Colonic mucosa (tissue), 4 donors: ENCODE results near the gene RNASEL. TPM values are rescaled to one million over a fixed set of nuclear protein-coding genes. Genes with fewer than 3 reads are reported as not detected.

Experiments
- DNase-seq: peaks from one replicate; pipeline ENCODE4 v3.0.0-alpha.2; 2020
- H3K27ac ChIP-seq: fragments of 200-600 bp; one replicate; pipeline ENCODE4 v1.8.0; 2021
- H3K27me3 ChIP-seq: fragments of 200-600 bp; one replicate; pipeline ENCODE4 v1.8.0; 2021
- H3K36me3 ChIP-seq: fragments of 200-600 bp; one replicate; pipeline ENCODE4 v1.8.0; 2021
- H3K4me1 ChIP-seq: fragments of 200-600 bp; one replicate; pipeline ENCODE4 v1.8.0; 2021; ENCODE audit warnings: mild to moderate bottlenecking
- H3K4me3 ChIP-seq: fragments of 200-600 bp; one replicate; pipeline ENCODE4 v1.8.0; 2021
- H3K9ac ChIP-seq, 2 donors: one replicate each; pipeline ENCODE4 v1.7.0; 2013; ENCODE audit warnings: control low read depth in 2 of 2, low read depth in 2 of 2, low read length in 2 of 2
- H3K9me3 ChIP-seq: fragments of 200-600 bp; one replicate; pipeline ENCODE4 v1.8.0; 2021
- intact Hi-C: fragments of 100-400 bp; cut with DNase I; formaldehyde crosslinking; loops from one replicate; pipeline ENCODE4 v1.14.1; 2022
- total RNA-seq, 2 donors: library from RNA; stranded (reverse); fragmentation: NEBNext Ultra II Directional in 1 of 2; extraction: Animal tissue kit (Norgen Biotek cat#: 25700) in 1 of 2; gene quantifications; one replicate each; pipeline ENCODE4 v1.2.1, GENCODE V29; 2021
- TF ChIP-seq, protein P1 (sequence below): fragments of 200-600 bp; IDR thresholded peaks from one replicate; pipeline ENCODE4 v1.8.0; 2022; ENCODE audit warnings: antibody characterized with exemption, mild to moderate bottlenecking
- donor health status: healthy.
- donor health status: DM: no; HTN: no; CAD: no.
- donor health status: DM: no; HTN: no; CAD: no.

RNASEL gene
- total RNA-seq, 2 donors from 2014 or later: 16.2 to 19.5 TPM

DNA sequence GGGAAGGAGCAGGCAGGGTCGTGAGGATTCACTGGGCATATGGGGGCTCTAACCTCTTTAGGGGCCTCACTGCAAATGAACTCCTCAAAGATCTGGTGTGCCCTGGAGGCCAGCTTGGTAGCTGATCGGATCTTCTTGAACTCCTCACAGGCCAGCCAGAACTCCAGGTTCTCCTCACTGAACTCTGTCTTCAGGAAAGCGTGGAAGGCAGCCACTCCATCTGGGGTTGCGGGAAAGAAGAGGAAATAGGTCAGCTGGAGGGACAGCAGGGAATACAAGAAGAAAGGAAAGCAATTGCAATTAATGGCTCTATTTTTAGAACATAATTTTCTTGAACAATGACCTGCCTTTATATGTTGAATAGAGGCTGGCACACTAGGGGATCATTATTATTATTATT lies 12.9 kb upstream of the RNASEL start:
- DNase-seq: no peak
- no peaks in the 10 kb centered on the region for H3K9me3 ChIP-seq
- H3K9ac ChIP-seq: peak overlapping the region in 1 of 2 donors; percentile 15
- no peaks in the 10 kb centered on the region for H3K36me3 ChIP-seq
- intact Hi-C loops: loop anchor here (2.0 kb wide), 1 partner anchor 181 kb away; no protein-coding TSS in a partner anchor
- H3K27ac ChIP-seq: no peak overlapping the region
- no peaks in the 10 kb centered on the region for H3K27me3 ChIP-seq
- H3K4me3 ChIP-seq: no peak overlapping the region
- TF ChIP-seq, protein P1, sequence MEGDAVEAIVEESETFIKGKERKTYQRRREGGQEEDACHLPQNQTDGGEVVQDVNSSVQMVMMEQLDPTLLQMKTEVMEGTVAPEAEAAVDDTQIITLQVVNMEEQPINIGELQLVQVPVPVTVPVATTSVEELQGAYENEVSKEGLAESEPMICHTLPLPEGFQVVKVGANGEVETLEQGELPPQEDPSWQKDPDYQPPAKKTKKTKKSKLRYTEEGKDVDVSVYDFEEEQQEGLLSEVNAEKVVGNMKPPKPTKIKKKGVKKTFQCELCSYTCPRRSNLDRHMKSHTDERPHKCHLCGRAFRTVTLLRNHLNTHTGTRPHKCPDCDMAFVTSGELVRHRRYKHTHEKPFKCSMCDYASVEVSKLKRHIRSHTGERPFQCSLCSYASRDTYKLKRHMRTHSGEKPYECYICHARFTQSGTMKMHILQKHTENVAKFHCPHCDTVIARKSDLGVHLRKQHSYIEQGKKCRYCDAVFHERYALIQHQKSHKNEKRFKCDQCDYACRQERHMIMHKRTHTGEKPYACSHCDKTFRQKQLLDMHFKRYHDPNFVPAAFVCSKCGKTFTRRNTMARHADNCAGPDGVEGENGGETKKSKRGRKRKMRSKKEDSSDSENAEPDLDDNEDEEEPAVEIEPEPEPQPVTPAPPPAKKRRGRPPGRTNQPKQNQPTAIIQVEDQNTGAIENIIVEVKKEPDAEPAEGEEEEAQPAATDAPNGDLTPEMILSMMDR: no peak
- H3K4me1 ChIP-seq: no peaks in the 10 kb centered on the region

DNA sequence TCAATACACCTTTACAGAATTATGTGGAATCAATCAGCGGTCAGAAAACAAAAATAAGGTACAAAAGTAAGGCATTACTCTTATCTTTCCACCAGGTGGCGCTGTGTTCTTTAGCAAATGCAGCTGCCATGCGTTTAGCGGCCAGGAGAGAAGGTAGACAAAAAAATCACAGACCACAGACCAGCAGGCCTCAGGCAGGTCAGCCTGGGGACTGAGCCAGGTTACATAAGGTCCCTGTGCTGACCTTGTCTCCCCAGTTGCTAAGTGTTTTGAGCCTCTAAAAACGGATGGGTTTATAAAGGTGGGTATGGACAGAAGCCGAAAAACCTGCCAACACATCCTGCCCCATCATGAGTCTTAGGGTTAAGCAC lies 12.3 kb upstream of the RNASEL start:
- Histone ChIP-seq H3K9me3 (no peaks in the 10 kb centered on the region), H3K4me3 (no peak overlapping the region), H3K36me3 (no peaks in the 10 kb centered on the region), H3K27me3 (no peaks in the 10 kb centered on the region), H3K4me1 (no peaks in the 10 kb centered on the region), H3K9ac (peak overlapping the region in 1 of 2 donors; percentile 15), H3K27ac (no peak overlapping the region)
- intact Hi-C loops: no loop called here
- TF ChIP-seq, protein P1: peak; percentile 79
- peak; percentile 71 for DNase-seq

DNA sequence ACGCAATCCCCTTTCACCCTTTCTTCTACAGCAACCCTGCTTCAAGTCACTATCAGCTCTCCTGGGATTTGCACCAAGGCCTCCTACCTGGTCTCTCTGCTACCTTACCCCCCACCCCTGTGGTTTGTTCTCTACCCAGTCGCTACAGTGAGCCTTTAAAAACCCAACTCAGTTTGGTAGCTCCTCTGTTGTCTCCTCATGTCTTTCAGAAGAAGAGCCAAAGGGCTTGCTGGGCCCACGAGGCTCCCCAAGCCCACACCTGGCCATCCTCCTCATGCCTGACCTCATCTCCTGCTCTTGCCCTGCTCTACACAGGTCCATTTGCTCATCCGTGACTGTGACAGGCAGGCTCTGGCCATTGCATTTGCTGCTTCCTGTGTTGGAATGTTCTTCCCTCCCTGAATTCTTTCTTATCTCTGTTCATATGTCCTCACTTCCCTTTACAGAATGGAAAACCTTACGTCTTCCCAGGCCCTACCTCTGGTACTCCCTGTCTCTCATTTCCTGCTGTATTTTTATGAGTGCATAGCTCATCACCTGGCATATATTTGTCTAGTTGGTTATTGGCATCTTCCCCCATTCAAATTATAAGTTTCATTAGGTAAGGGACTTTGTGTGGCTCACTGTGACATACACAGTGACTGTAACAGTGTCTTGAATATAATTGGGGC lies 11.8 kb upstream of the RNASEL start:
- no peak overlapping the region for H3K27ac ChIP-seq

DNA sequence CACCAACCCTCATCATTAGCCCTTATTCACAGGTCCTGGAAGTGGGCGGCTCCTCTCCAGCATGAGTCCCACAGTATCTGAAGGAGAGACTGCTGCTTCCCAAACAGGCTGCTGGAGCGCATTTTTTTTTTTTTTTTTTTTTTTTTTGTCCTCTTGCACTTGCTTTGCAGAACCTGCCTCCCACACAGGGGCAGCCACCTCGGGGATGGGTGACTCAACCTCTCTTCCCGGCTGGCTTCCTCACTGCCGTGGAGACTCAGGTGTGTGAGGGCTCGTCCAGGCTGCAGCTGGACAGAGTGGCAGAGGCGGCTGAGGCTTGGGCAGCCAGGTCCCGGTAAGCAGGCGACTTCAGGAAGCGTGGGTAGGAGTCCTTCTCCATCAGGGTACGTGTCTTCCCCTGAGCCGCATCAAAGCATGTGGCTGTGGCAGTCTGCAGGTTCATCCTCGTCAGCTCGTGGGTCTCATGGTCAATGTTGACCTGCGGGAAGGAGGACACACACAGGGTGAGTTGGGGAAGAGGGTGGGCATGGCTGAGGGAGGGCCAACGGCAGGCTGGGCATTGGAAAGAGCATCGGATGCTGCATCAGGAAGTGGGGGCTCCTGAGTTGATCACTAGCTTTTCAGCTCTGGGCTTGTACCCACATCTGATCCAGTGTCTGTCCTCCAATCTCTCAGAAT lies 11.1 kb upstream of the RNASEL start:
- Histone ChIP-seq H3K27ac (no peak overlapping the region), H3K27me3 (no peaks in the 10 kb centered on the region), H3K4me1 (no peaks in the 10 kb centered on the region), H3K9ac (no peak overlapping the region), H3K36me3 (no peaks in the 10 kb centered on the region), H3K9me3 (no peaks in the 10 kb centered on the region), H3K4me3 (no peak overlapping the region)
- TF ChIP-seq, protein P1: no peak
- DNase-seq: no peak
- intact Hi-C loops: no loop called here

More for the DNA sequence above, 11.8 kb upstream of the RNASEL start:
- no peaks in the 10 kb centered on the region for H3K4me1 ChIP-seq
- no peaks in the 10 kb centered on the region for H3K9me3 ChIP-seq
- no peak overlapping the region for H3K4me3 ChIP-seq
- no peak overlapping the region for H3K9ac ChIP-seq
- intact Hi-C loops: no loop called here
- no peaks in the 10 kb centered on the region for H3K27me3 ChIP-seq
- no peaks in the 10 kb centered on the region for H3K36me3 ChIP-seq
- DNase-seq: no peak
- TF ChIP-seq, protein P1: no peak

DNA sequence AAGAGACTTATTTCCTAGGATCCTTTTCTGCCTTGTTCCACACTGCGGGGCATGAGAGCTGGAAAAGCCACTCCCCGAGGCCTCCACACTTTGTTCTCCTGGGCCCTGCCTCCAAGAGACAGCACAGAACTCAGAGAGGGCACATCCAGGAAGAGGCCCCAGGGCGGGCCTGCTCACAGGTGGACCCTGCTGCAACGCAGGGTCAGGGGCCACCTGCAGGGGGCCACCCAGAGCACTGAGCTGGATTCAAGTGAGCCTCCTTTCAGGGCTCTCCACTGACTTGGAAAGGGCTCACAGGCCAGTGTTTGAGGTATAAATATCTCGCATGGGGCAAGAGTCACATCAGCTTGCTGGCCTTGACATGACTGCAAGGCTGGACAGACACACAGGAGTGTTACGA lies 10.3 kb upstream of the RNASEL start:
- no peak overlapping the region for H3K9ac ChIP-seq
- H3K27ac ChIP-seq: no peak overlapping the region
- no peak overlapping the region for H3K4me3 ChIP-seq
- TF ChIP-seq, protein P1: peak; percentile 12
- intact Hi-C loops: loop anchor here (10.0 kb wide), 1 partner anchor 515 kb away; no protein-coding TSS in a partner anchor
- H3K4me1 ChIP-seq: no peaks in the 10 kb centered on the region
- no peaks in the 10 kb centered on the region for H3K36me3 ChIP-seq
- H3K27me3 ChIP-seq: no peaks in the 10 kb centered on the region
- no peak for DNase-seq
- no peaks in the 10 kb centered on the region for H3K9me3 ChIP-seq
